PC-3 (cell line): ENCODE measurements around the gene SUGCT. TPM values are rescaled to one million over a fixed set of nuclear protein-coding genes. Genes with fewer than 3 reads are reported as not detected.

ENCODE experiments used
- ATAC-seq: fragments of 200-7000 bp; cut with Tn5 transposase; 2 replicates; pipeline ENCODE4 v1.9.1; 2020; ENCODE audit warnings: mild to moderate bottlenecking, moderate library complexity
- BruUV-seq: library from RNA; stranded (reverse); fragments of 400-500 nt; replicated peaks from 2 replicates; lab custom pipeline; 2021; lab: Mats Ljungman, UMichigan
- CTCF ChIA-PET: fragments of 300-600 bp; sonication (Branson Sonifier 250); formaldehyde crosslinking; loops from one replicate; lab custom pipeline; 2022; ENCODE audit warnings: antibody characterized with exemption; lab: Charles Lee
- POLR2A ChIA-PET: fragments of 300-600 bp; sonication (Branson Sonifier 250); formaldehyde crosslinking; loops from one replicate; lab custom pipeline; 2022; ENCODE audit warnings: antibody characterized with exemption; ENCODE audit not compliant: unreplicated experiment; lab: Charles Lee
- DNase-seq: peaks from one replicate; pipeline ENCODE4 v3.0.0-alpha.2; 2015
- H2AFZ ChIP-seq: fragments of 300-600 bp; sonication (generic); 2 replicates; pipeline ENCODE4 v1.6.0; 2016; ENCODE audit warnings: antibody characterized with exemption, low read length
- H3F3A ChIP-seq: fragments of 300-600 bp; sonication (generic); one replicate; pipeline ENCODE4 v1.6.0; 2017; ENCODE audit warnings: antibody characterized with exemption, low read length, control low read depth, mild to moderate bottlenecking; ENCODE audit not compliant: unreplicated experiment
- H3K27ac ChIP-seq: fragments of 300-600 bp; sonication (generic); 2 replicates; pipeline ENCODE4 v1.5.1; 2016; ENCODE audit warnings: mild to moderate bottlenecking, low read length
- H3K27me3 ChIP-seq: fragments of 300-600 bp; sonication (generic); 2 replicates; pipeline ENCODE4 v1.6.1; 2016; ENCODE audit warnings: low read length, mixed read lengths
- H3K36me3 ChIP-seq: fragments of 300-600 bp; sonication (generic); 2 replicates; pipeline ENCODE4 v1.6.1; 2016; ENCODE audit warnings: low read depth, mixed run types, low read length, mixed read lengths
- H3K4me1 ChIP-seq: fragments of 300-600 bp; sonication (generic); 2 replicates; pipeline ENCODE4 v1.5.1; 2016; ENCODE audit warnings: low read length; ENCODE audit not compliant: insufficient read depth
- H3K4me2 ChIP-seq: fragments of 300-600 bp; sonication (generic); 2 replicates; pipeline ENCODE4 v1.6.0; 2016; ENCODE audit warnings: low read length
- H3K4me3 ChIP-seq: fragments of 300-600 bp; sonication (generic); 2 replicates; pipeline ENCODE4 v1.5.1; 2016; ENCODE audit warnings: mild to moderate bottlenecking, low read length, mixed read lengths
- H3K79me2 ChIP-seq: fragments of 300-600 bp; sonication (generic); 2 replicates; pipeline ENCODE4 v1.6.1; 2017; ENCODE audit warnings: low read length, mixed read lengths
- H3K9ac ChIP-seq: fragments of 300-600 bp; sonication (generic); 2 replicates; pipeline ENCODE4 v1.6.0; 2016; ENCODE audit warnings: mild to moderate bottlenecking, low read length
- H3K9me2 ChIP-seq: fragments of 300-600 bp; sonication (generic); replicated peaks from 2 replicates; pipeline ENCODE4 v1.6.1; 2016; ENCODE audit warnings: mixed run types, low read length, mixed read lengths
- H3K9me3 ChIP-seq: fragments of 300-600 bp; sonication (generic); 2 replicates; pipeline ENCODE4 v1.6.1; 2016; ENCODE audit warnings: low read length, mixed read lengths
- H4K20me1 ChIP-seq: fragments of 300-600 bp; sonication (generic); 2 replicates; pipeline ENCODE4 v1.6.1; 2016; ENCODE audit warnings: low read length, mixed read lengths
- EZH2 ChIP-seq: fragments of 300-600 bp; sonication (generic); IDR thresholded peaks from one replicate; pipeline ENCODE4 v1.6.1; 2017; ENCODE audit warnings: antibody characterized with exemption, mild to moderate bottlenecking, low read length; ENCODE audit not compliant: unreplicated experiment
- EZH2phosphoT487 ChIP-seq: fragments of 300-600 bp; sonication (generic); IDR thresholded peaks from 2 replicates; pipeline ENCODE4 v1.6.1; 2018; ENCODE audit warnings: mild to moderate bottlenecking, antibody characterized with exemption, low read length, borderline replicate concordance
- intact Hi-C: fragments of 100-400 bp; cut with micrococcal nuclease; formaldehyde crosslinking; loops from 2 replicates; pipeline ENCODE4 v1.9.0; 2023
- total RNA-seq: library from RNA; depleted of rRNA; stranded (reverse); fragments of >200 nt; gene quantifications from 2 replicates; pipeline ENCODE4 v1.2.3, GENCODE V29; 2014
- TF ChIP-seq, protein P1 (sequence below): fragments of 300-600 bp; sonication (generic); conservative IDR thresholded peaks from 2 replicates; pipeline ENCODE4 v1.5.1; 2017; ENCODE audit warnings: antibody characterized with exemption, low read depth, mild to moderate bottlenecking, low read length

The SUGCT gene
- total RNA-seq, 1 experiment from 2014 or later: 2.9 TPM

DNA sequence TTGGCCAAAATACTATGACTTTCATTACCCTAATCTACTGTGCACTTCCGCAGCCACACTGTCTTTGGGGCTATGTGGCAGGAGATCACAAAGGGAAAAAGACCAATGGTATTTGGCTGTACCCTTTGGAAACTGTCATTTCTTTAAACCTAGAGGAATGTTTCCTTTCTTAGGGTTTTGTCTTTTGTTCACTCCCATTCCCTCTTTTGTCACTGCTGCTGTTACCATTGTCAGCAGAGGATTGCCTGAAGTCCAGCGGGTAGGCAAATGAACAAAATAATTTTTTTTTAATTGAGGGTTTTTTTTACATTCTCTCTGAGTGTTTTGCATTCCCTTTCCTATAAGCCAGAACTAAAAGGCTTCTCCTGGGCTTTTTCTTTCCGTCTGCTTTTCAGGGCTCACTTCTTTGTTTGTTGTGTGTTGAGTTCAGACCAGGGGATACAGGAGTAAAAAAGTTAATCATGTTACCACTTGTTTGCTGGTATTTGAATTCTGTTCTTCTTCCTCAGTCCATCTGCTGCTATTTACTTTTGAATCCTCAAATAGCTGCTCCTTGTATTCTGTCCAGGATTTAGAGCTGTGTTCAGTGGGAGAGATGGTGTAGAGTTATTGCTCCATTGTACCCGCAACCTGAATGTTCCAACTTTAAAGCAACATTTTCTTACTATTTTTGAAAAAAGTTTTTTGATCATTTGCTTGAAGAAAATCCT lies 374.6 kb downstream of the SUGCT start:
- no peaks in the 10 kb centered on the region for H3K79me2 ChIP-seq
- CTCF ChIA-PET: interaction anchor here (0.6 kb wide), 1 partner anchor 321 kb away, joined by 4 read pairs; no protein-coding TSS in a partner anchor
- no peak overlapping the region for H2AFZ ChIP-seq
- H3K4me1 ChIP-seq: no peaks in the 10 kb centered on the region
- TF ChIP-seq, protein P1, sequence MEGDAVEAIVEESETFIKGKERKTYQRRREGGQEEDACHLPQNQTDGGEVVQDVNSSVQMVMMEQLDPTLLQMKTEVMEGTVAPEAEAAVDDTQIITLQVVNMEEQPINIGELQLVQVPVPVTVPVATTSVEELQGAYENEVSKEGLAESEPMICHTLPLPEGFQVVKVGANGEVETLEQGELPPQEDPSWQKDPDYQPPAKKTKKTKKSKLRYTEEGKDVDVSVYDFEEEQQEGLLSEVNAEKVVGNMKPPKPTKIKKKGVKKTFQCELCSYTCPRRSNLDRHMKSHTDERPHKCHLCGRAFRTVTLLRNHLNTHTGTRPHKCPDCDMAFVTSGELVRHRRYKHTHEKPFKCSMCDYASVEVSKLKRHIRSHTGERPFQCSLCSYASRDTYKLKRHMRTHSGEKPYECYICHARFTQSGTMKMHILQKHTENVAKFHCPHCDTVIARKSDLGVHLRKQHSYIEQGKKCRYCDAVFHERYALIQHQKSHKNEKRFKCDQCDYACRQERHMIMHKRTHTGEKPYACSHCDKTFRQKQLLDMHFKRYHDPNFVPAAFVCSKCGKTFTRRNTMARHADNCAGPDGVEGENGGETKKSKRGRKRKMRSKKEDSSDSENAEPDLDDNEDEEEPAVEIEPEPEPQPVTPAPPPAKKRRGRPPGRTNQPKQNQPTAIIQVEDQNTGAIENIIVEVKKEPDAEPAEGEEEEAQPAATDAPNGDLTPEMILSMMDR: no peak
- no peak for TF ChIP-seq EZH2phosphoT487
- no peak for TF ChIP-seq EZH2
- peaks cover 6% of the 10 kb centered on the region; the same call in 1 of the 2 replicates for H3K9me3 ChIP-seq
- no peaks in the 10 kb centered on the region for H3K27me3 ChIP-seq
- DNase-seq (no peak), ATAC-seq (no peak)
- H3K4me2 ChIP-seq: no peak overlapping the region
- H3K9me2 ChIP-seq: no peaks in the 10 kb centered on the region
- no peaks in the 10 kb centered on the region for H3K36me3 ChIP-seq
- no TSS peak for BruUV-seq
- no peaks in the 10 kb centered on the region for H3F3A ChIP-seq
- H4K20me1 ChIP-seq: no peaks in the 10 kb centered on the region
- intact Hi-C loops: loop anchor here (5.0 to 10.0 kb wide), 2 partner anchors 253 to 1225 kb away; no protein-coding TSS in a partner anchor
- no peak overlapping the region for H3K27ac ChIP-seq
- no peak overlapping the region for H3K4me3 ChIP-seq
- H3K9ac ChIP-seq: no peak overlapping the region
- POLR2A ChIA-PET: no interaction called here

DNA sequence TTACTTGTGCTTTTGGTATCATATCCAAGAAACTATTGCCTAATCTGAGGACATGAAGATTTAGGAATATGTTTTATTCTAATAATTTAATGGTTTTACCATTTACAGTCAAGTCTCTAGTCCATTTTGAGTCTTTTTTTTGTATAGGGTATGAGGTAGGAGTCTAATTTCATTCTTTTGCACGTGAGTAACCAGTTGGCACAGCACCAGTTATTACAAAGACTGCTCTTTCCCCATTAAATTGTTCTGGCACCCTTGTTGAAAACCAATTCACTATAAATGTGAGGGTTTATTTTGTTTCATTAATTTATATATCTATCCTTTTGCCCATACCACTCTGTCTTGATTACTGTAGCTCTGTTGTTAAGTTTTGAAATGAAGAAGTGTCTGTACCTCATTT lies 381.6 kb downstream of the SUGCT start:
- Histone ChIP-seq H4K20me1 (no peaks in the 10 kb centered on the region), H3K9me2 (no peaks in the 10 kb centered on the region), H3K27me3 (no peaks in the 10 kb centered on the region), H3K4me3 (no peak overlapping the region), H2AFZ (no peak overlapping the region), H3K4me2 (no peak overlapping the region), H3K36me3 (no peaks in the 10 kb centered on the region), H3K27ac (no peak overlapping the region), H3K9ac (no peak overlapping the region), H3K79me2 (no peaks in the 10 kb centered on the region), H3K9me3 (no peaks in the 10 kb centered on the region), H3F3A (no peaks in the 10 kb centered on the region), H3K4me1 (no peaks in the 10 kb centered on the region)
- ChIA-PET POLR2A (no interaction called here), CTCF (no interaction called here)
- intact Hi-C loops: no loop called here
- DNase-seq (no peak), ATAC-seq (no peak)
- TF ChIP-seq EZH2 (no peak), EZH2phosphoT487 (no peak)
- TF ChIP-seq, protein P1: no peak
- BruUV-seq: no TSS peak

DNA sequence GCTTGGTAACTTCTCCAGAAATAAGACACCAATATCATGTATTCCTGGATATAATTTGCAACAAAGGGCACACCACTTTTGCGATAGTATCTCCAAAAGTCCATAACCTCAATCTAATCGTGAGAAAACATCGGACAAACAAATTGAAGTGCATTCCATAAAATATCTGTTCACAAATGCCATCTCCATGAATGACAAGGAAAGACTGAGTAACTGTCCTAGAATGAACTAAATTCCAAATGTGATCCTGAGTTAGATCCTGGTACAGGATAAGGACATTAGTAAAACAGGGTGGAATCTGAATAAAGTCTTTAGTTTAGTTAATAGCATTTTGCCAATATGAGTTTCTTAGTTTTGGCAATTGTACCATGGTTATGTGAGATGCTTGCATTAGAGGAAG lies 384.2 kb downstream of the SUGCT start:
- ChIA-PET CTCF (no interaction called here), POLR2A (no interaction called here)
- Histone ChIP-seq H3K9me3 (no peaks in the 10 kb centered on the region), H3F3A (no peaks in the 10 kb centered on the region), H3K4me1 (no peaks in the 10 kb centered on the region), H3K27ac (no peak overlapping the region), H3K4me2 (no peak overlapping the region), H3K9me2 (no peaks in the 10 kb centered on the region), H2AFZ (no peak overlapping the region), H3K9ac (no peak overlapping the region), H4K20me1 (no peaks in the 10 kb centered on the region), H3K4me3 (no peak overlapping the region), H3K79me2 (no peaks in the 10 kb centered on the region), H3K27me3 (no peaks in the 10 kb centered on the region), H3K36me3 (no peaks in the 10 kb centered on the region)
- TF ChIP-seq EZH2phosphoT487 (no peak), EZH2 (no peak)
- TF ChIP-seq, protein P1: no peak
- ATAC-seq: no peak
- intact Hi-C loops: no loop called here
- no peak for DNase-seq
- no TSS peak for BruUV-seq
